ENCODE results near the gene EPS8L2.

The EPS8L2 gene

DNA sequence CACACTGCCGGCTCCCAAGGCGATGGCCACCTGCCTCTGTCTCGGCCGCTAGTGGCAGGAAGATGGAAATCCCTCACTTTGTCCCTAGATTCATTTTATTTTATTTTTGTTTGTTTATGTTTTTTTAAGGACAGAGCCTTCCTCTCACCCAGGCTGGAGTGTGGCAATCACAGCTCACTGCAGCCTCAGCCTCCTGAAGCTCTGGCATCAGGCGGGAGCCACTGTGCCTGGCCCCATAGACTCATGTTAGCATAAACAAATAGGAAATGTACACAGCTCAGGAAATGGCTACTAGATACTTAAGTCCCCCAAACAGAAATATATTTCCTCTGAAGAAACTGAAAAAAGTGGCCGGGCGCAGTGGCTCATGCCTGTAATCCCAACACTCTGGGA is 6.9 kb upstream of the EPS8L2 start:
- no peak overlapping the region for H3K9ac ChIP-seq (ENCODE audit: low read length)
- H4K20me1 ChIP-seq (ENCODE audit: insufficient read depth, low read length): no peaks in the 10 kb centered on the region
- TF ChIP-seq, protein P1, sequence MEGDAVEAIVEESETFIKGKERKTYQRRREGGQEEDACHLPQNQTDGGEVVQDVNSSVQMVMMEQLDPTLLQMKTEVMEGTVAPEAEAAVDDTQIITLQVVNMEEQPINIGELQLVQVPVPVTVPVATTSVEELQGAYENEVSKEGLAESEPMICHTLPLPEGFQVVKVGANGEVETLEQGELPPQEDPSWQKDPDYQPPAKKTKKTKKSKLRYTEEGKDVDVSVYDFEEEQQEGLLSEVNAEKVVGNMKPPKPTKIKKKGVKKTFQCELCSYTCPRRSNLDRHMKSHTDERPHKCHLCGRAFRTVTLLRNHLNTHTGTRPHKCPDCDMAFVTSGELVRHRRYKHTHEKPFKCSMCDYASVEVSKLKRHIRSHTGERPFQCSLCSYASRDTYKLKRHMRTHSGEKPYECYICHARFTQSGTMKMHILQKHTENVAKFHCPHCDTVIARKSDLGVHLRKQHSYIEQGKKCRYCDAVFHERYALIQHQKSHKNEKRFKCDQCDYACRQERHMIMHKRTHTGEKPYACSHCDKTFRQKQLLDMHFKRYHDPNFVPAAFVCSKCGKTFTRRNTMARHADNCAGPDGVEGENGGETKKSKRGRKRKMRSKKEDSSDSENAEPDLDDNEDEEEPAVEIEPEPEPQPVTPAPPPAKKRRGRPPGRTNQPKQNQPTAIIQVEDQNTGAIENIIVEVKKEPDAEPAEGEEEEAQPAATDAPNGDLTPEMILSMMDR (IDR thresholded peaks at IDR 0.05; ENCODE audit: low read depth, low read length): no peak
- TF ChIP-seq EZH2phosphoT487 (IDR thresholded peaks at IDR 0.05; ENCODE audit: low read depth): no peak
- no peak overlapping the region for H3K4me2 ChIP-seq (ENCODE audit: low read length)
- peaks cover 17% of the 10 kb centered on the region for H3K79me2 ChIP-seq (ENCODE audit: low read length)
- peaks cover 26% of the 10 kb centered on the region for H3K4me1 ChIP-seq (ENCODE audit: low read length)
- H3K27me3 ChIP-seq (ENCODE audit: low read depth, low read length): no peaks in the 10 kb centered on the region
- no peak overlapping the region for H3K27ac ChIP-seq (ENCODE audit: low read length)
- no peak overlapping the region for H2AFZ ChIP-seq (ENCODE audit: low read depth, low read length)
- H3K4me3 ChIP-seq (ENCODE audit: low read length): no peak overlapping the region
- H3K36me3 ChIP-seq (replicated peaks; ENCODE audit: low read depth, low read length): no peaks in the 10 kb centered on the region
- H3K9me3 ChIP-seq (ENCODE audit: insufficient read depth, low read length): no peaks in the 10 kb centered on the region

DNA sequence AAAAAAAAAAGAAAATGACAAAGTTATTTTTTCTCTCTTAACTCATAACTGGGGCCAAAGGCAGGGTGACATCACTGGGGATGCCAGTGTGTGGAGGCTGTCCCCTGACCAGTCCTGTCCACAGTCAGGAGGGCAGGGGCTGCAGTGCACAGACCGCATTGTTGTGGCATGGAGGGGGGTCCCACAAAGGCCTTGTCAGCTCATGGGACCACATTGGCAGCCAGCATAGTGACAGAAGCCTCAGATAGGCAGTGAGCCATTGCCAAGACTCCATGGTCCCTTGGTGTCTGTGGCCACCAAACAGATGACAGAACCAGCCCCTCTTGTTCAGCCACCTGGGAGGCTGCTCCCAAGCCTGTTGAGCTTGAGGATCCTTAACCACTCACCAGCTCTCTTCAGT is 6.3 kb upstream of the EPS8L2 start:
- Histone ChIP-seq H3K4me1 (ENCODE audit: low read length) (peaks cover 24% of the 10 kb centered on the region), H2AFZ (ENCODE audit: low read depth, low read length) (no peak overlapping the region), H3K79me2 (ENCODE audit: low read length) (peaks cover 13% of the 10 kb centered on the region), H3K9ac (ENCODE audit: low read length) (no peak overlapping the region), H3K27me3 (ENCODE audit: low read depth, low read length) (no peaks in the 10 kb centered on the region), H3K9me3 (ENCODE audit: insufficient read depth, low read length) (no peaks in the 10 kb centered on the region), H3K27ac (ENCODE audit: low read length) (no peak overlapping the region), H3K36me3 (replicated peaks; ENCODE audit: low read depth, low read length) (no peaks in the 10 kb centered on the region), H4K20me1 (ENCODE audit: insufficient read depth, low read length) (no peaks in the 10 kb centered on the region), H3K4me3 (ENCODE audit: low read length) (no peak overlapping the region), H3K4me2 (ENCODE audit: low read length) (no peak overlapping the region)
- TF ChIP-seq EZH2phosphoT487 (IDR thresholded peaks at IDR 0.05; ENCODE audit: low read depth): no peak
- TF ChIP-seq, protein P1 (IDR thresholded peaks at IDR 0.05; ENCODE audit: low read depth, low read length): no peak

DNA sequence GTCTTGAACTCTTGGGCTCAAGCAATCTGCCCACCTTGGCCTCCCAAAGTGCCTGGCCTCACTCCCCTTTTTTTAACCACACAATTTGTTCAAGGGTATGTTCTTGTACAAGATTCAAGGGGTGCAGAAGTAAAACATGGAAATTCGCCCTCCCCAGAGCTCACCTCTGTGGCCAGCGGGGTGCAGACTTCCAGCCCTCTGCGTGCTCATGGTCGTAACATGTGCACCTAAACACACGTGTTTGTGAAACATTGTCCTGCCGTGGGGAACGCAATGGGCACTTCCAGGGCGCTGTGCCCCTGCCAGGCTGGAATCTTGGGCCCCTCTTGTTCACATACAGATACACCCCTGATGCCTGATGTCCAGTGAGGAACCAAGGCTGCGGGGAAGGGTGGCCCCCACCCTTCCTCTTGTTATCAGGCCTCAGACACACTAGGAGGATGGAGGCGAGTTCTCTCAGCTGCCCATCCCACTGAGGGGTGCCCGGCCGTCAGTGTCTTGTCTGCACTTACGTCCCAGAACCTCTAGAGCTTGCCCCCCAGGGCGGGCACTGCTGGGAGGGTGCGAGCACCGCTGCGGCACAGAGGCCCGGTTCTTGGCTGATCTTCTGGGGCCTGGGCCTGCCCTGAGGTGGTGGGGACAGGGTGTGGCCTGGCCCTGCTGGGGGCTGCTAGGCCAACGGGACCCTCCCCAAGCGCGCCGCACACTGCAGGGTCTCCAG is 4.1 kb upstream of the EPS8L2 start:
- H3K9ac ChIP-seq (ENCODE audit: low read length): no peak overlapping the region
- H3K79me2 ChIP-seq (ENCODE audit: low read length): peaks cover 7% of the 10 kb centered on the region
- no peak overlapping the region for H3K4me3 ChIP-seq (ENCODE audit: low read length)
- no peak overlapping the region for H3K27ac ChIP-seq (ENCODE audit: low read length)
- no peak overlapping the region for H3K4me2 ChIP-seq (ENCODE audit: low read length)
- H3K36me3 ChIP-seq (replicated peaks; ENCODE audit: low read depth, low read length): no peaks in the 10 kb centered on the region
- no peaks in the 10 kb centered on the region for H3K27me3 ChIP-seq (ENCODE audit: low read depth, low read length)
- H3K4me1 ChIP-seq (ENCODE audit: low read length): peaks cover 22% of the 10 kb centered on the region
- TF ChIP-seq, protein P1 (IDR thresholded peaks at IDR 0.05; ENCODE audit: low read depth, low read length): no peak
- TF ChIP-seq EZH2phosphoT487 (IDR thresholded peaks at IDR 0.05; ENCODE audit: low read depth): no peak
- H2AFZ ChIP-seq (ENCODE audit: low read depth, low read length): no peak overlapping the region
- no peaks in the 10 kb centered on the region for H4K20me1 ChIP-seq (ENCODE audit: insufficient read depth, low read length)
- H3K9me3 ChIP-seq (ENCODE audit: insufficient read depth, low read length): no peaks in the 10 kb centered on the region

DNA sequence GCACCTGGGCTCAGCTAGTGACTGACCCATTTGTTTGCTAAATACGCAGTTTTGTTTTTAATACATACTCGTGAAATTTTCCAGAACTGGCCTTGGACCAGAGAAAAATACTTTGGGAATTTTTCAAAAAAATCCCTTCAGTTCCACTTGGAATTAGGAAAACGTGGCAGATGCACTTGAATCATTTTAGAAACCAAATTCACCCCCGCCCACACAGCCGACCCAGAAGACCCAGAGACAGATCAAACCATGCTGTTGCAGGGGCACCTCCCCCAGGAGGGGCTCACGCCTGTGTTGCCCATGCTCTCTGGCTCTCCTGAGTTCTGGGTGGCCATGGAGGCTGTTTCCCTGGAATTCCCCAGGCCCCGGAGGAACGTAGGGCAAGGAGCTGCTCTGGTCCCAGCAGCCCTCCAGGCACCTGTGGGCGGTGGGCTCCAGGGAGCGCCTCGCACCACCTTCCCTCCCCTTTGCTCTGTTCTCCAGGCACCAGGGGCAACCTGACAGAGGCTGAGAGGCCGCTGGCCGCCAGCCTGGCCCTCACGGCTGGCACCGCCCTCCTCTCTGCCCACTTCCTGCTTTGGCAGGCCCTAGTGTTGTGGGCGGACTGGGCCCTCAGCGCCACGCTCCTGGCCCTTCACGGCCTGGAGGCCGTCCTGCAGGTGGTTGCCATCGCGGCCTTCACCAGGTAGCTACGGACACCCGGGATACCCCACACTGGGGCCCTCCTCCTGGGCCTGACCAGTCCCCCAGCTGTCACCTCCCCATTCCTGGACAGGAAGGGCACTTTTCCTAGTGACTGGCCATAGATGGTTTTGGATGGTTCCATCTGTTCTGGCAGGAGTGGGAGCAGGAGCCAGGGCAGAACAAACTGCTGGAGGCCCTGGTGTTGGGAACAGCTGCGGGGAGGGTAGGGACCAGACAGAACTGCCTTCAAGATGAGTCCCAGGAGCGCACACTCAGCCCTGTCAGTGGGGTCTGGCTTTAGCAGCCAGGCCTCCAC is 3.3 kb upstream of the EPS8L2 start:
- H3K4me2 ChIP-seq (ENCODE audit: low read length): no peak overlapping the region
- H4K20me1 ChIP-seq (ENCODE audit: insufficient read depth, low read length): no peaks in the 10 kb centered on the region
- no peaks in the 10 kb centered on the region for H3K36me3 ChIP-seq (replicated peaks; ENCODE audit: low read depth, low read length)
- no peaks in the 10 kb centered on the region for H3K9me3 ChIP-seq (ENCODE audit: insufficient read depth, low read length)
- H2AFZ ChIP-seq (ENCODE audit: low read depth, low read length): no peak overlapping the region
- no peak overlapping the region for H3K4me3 ChIP-seq (ENCODE audit: low read length)
- TF ChIP-seq EZH2phosphoT487 (IDR thresholded peaks at IDR 0.05; ENCODE audit: low read depth): no peak
- TF ChIP-seq, protein P1 (IDR thresholded peaks at IDR 0.05; ENCODE audit: low read depth, low read length): no peak
- no peaks in the 10 kb centered on the region for H3K27me3 ChIP-seq (ENCODE audit: low read depth, low read length)
- H3K79me2 ChIP-seq (ENCODE audit: low read length): peaks cover 2% of the 10 kb centered on the region; the same call in 1 of the 2 replicates
- no peak overlapping the region for H3K9ac ChIP-seq (ENCODE audit: low read length)
- H3K4me1 ChIP-seq (ENCODE audit: low read length): peaks cover 13% of the 10 kb centered on the region
- H3K27ac ChIP-seq (ENCODE audit: low read length): no peak overlapping the region

All from OCI-LY3 (cell line).